ENCODE results near the gene CNN1. TPM values are rescaled to one million over a fixed set of nuclear protein-coding genes. Genes with fewer than 3 reads are reported as not detected.

CNN1 gene
- total and polyA plus RNA-seq, 2 experiments from 2014 or later, result 12.1 to 12.6 TPM

DNA sequence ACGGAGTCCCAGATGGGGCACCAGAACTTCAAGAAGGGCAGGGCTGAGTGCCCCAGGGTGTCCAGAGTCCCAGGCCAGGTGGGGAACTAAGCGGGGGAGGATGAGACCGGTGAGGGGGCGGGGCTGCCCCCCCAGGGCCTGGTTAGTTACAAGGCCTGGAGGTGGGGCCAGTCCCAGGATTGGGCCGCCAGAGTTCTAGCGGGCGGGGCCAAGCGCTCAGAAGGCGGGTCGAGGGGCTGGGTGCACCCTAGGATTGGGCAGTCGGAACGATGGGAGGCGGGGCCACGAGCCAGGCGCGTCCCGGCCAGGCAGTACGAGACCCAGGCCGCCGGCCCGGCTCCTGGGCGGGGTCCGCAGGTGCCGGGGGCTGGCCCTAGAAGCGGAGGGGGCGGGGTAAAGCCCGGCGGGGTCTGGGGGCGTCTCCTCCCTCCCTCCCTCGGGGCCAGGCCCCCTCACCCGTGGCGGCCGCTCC is 33.6 kb upstream of the CNN1 start:
- H3K27me3 ChIP-seq, result no peaks in the 10 kb centered on the region
- H3K79me2 ChIP-seq, result peaks cover 10% of the 10 kb centered on the region
- peak overlapping the region; percentile 94 for H3K27ac ChIP-seq
- no peaks in the 10 kb centered on the region for H3K36me3 ChIP-seq (replicated peaks; ENCODE audit: insufficient read depth, low read depth)
- TF ChIP-seq EZH2 (IDR thresholded peaks at IDR 0.05; ENCODE audit: borderline replicate concordance) (no peak), EZH2phosphoT487 (IDR thresholded peaks at IDR 0.05; ENCODE audit: low read depth, severe bottlenecking, unreplicated experiment) (no peak)
- TF ChIP-seq, protein P1, sequence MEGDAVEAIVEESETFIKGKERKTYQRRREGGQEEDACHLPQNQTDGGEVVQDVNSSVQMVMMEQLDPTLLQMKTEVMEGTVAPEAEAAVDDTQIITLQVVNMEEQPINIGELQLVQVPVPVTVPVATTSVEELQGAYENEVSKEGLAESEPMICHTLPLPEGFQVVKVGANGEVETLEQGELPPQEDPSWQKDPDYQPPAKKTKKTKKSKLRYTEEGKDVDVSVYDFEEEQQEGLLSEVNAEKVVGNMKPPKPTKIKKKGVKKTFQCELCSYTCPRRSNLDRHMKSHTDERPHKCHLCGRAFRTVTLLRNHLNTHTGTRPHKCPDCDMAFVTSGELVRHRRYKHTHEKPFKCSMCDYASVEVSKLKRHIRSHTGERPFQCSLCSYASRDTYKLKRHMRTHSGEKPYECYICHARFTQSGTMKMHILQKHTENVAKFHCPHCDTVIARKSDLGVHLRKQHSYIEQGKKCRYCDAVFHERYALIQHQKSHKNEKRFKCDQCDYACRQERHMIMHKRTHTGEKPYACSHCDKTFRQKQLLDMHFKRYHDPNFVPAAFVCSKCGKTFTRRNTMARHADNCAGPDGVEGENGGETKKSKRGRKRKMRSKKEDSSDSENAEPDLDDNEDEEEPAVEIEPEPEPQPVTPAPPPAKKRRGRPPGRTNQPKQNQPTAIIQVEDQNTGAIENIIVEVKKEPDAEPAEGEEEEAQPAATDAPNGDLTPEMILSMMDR (IDR thresholded peaks at IDR 0.05; ENCODE audit: poor library complexity), result no peak
- no peaks in the 10 kb centered on the region for H4K20me1 ChIP-seq (ENCODE audit: insufficient read depth, poor library complexity, severe bottlenecking)
- peak overlapping the region; percentile 53 for H3K4me3 ChIP-seq
- WGBS (ENCODE audit: low lambda C conversion rate, missing lambda C conversion rate), result 2% methylated on average over 4 of the region's 33 CpGs
- peak; percentile 98 for DNase-seq (ENCODE audit: low spot score)
- no peaks in the 10 kb centered on the region for H3K9me3 ChIP-seq (ENCODE audit: low read depth)
- H3K4me2 ChIP-seq, result peak overlapping the region; percentile 92
- no peaks in the 10 kb centered on the region for H3K9me2 ChIP-seq (replicated peaks; ENCODE audit: insufficient read depth)
- H3K4me1 ChIP-seq (ENCODE audit: insufficient read depth), result peaks cover 5% of the 10 kb centered on the region
- H2AFZ ChIP-seq, result peak overlapping the region; percentile 65

DNA sequence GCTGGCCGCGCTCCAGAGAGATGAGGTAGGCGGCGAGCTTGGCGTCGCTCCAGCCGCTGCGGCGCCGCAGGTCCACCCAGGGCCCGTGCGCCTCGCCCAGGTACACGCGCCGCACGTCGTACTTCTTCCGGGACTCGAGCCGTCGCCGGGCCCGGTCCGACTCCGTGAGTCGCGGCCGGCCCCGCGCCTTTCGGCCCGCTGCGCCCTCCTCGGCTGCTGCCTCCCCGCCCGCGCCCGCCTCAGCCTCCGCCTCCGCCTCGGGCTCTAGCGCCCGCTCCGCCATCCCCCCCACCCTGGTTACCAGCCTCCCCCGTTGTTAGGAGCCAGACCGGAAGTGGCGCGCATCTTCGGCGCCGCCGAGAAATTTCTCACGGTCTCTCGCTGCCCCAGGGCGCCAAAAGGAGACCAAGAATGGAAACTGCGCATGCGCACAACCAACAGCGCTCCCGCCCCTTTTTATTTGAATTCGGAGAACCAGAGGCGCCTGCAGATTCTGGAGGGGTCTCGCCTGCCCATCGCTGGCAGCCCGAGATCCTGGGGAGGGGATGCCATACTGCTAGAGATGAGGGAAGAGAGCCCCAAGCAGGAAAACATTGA is 33.0 kb upstream of the CNN1 start, which contains the start of gene ZNF653:
TSS of gene ZNF653 (minus strand) at position 336 of the 597 bp plus-strand sequence. CDS start at position 283, 53 bp downstream.
- Histone ChIP-seq H3K9me3 (ENCODE audit: low read depth) (no peaks in the 10 kb centered on the region), H3K79me2 (peaks cover 10% of the 10 kb centered on the region), H4K20me1 (ENCODE audit: insufficient read depth, poor library complexity, severe bottlenecking) (no peaks in the 10 kb centered on the region), H3K36me3 (replicated peaks; ENCODE audit: insufficient read depth, low read depth) (no peaks in the 10 kb centered on the region), H3K4me2 (peak within 1 kb of the TSS; percentile 92), H2AFZ (peak within 1 kb of the TSS; percentile 78), H3K27ac (peak within 1 kb of the TSS; percentile 94), H3K9me2 (replicated peaks; ENCODE audit: insufficient read depth) (no peaks in the 10 kb centered on the region), H3K4me1 (ENCODE audit: insufficient read depth) (peaks cover 5% of the 10 kb centered on the region), H3K27me3 (no peaks in the 10 kb centered on the region), H3K4me3 (peak within 1 kb of the TSS; percentile 53)
- TF ChIP-seq EZH2phosphoT487 (IDR thresholded peaks at IDR 0.05; ENCODE audit: low read depth, severe bottlenecking, unreplicated experiment) (no peak), EZH2 (IDR thresholded peaks at IDR 0.05; ENCODE audit: borderline replicate concordance) (no peak)
- WGBS (ENCODE audit: low lambda C conversion rate, missing lambda C conversion rate), result under 1% methylated on average over 17 of the region's 65 CpGs
- DNase-seq (ENCODE audit: low spot score), result peak; percentile 98

DNA sequence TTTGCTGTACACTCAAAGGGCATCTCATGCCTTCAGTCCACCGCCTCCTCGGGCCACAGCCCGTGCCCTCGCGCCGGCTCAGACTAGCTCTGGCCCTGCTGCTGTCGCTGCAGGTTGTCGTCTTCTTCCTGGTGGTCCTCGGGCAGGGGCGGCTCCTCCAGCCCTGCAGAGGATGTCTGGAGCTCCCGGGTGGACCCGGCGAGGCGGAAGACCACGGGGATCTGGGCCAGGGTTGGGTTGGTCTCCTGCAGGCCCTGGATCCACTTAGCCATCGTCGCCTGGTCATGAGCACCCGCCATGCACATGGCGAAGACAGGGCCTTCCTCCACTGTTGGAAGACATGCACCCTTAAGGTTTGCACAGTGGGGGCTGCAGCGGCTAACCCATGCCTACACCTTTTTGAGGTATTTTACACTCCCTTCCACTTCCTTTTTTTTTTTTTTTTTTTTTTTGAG is 32.5 kb upstream of the CNN1 start:
- H3K27me3 ChIP-seq, result no peaks in the 10 kb centered on the region
- H3K9me3 ChIP-seq (ENCODE audit: low read depth), result no peaks in the 10 kb centered on the region
- H3K9me2 ChIP-seq (replicated peaks; ENCODE audit: insufficient read depth), result no peaks in the 10 kb centered on the region
- no peak for TF ChIP-seq EZH2phosphoT487 (IDR thresholded peaks at IDR 0.05; ENCODE audit: low read depth, severe bottlenecking, unreplicated experiment)
- TF ChIP-seq, protein P1 (IDR thresholded peaks at IDR 0.05; ENCODE audit: poor library complexity), result no peak
- TF ChIP-seq EZH2 (IDR thresholded peaks at IDR 0.05; ENCODE audit: borderline replicate concordance), result no peak
- H2AFZ ChIP-seq, result peak overlapping the region; percentile 78
- peaks cover 5% of the 10 kb centered on the region for H3K4me1 ChIP-seq (ENCODE audit: insufficient read depth)
- no peak for DNase-seq (ENCODE audit: low spot score)
- H4K20me1 ChIP-seq (ENCODE audit: insufficient read depth, poor library complexity, severe bottlenecking), result no peaks in the 10 kb centered on the region
- peak overlapping the region; percentile 92 for H3K4me2 ChIP-seq
- H3K27ac ChIP-seq, result peak overlapping the region; percentile 94
- H3K79me2 ChIP-seq, result peaks cover 10% of the 10 kb centered on the region
- 61% methylated on average over 20 of the region's 20 CpGs for WGBS (ENCODE audit: low lambda C conversion rate, missing lambda C conversion rate)
- H3K4me3 ChIP-seq, result peak overlapping the region; percentile 32
- no peaks in the 10 kb centered on the region for H3K36me3 ChIP-seq (replicated peaks; ENCODE audit: insufficient read depth, low read depth)

DNA sequence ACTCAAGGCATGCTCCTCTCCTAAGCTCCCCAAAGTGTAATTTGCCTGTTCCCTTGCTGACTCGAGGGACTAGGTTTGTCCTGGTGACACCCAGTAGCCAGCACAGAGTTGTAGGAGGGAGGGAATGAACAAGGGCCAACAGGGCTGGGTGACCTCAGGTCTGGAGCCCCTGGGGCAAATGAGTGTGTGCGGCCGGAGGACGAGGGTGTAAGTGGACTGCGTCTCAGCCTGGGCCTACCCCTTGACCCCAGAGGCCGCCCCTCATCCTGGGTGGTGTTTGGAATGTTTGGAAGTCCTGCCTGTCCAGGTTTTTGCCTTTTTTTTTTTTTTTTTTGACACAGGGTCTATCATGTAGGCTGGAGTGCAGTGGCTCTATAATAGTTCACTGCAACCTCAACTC is 31.7 kb upstream of the CNN1 start:
- Histone ChIP-seq H3K27me3 (no peaks in the 10 kb centered on the region), H3K36me3 (replicated peaks; ENCODE audit: insufficient read depth, low read depth) (no peaks in the 10 kb centered on the region), H4K20me1 (ENCODE audit: insufficient read depth, poor library complexity, severe bottlenecking) (no peaks in the 10 kb centered on the region), H2AFZ (no peak overlapping the region), H3K9me2 (replicated peaks; ENCODE audit: insufficient read depth) (no peaks in the 10 kb centered on the region), H3K27ac (no peak overlapping the region), H3K4me1 (ENCODE audit: insufficient read depth) (peaks cover 5% of the 10 kb centered on the region), H3K4me2 (no peak overlapping the region), H3K79me2 (peaks cover 10% of the 10 kb centered on the region), H3K9me3 (ENCODE audit: low read depth) (no peaks in the 10 kb centered on the region), H3K4me3 (no peak overlapping the region)
- TF ChIP-seq EZH2phosphoT487 (IDR thresholded peaks at IDR 0.05; ENCODE audit: low read depth, severe bottlenecking, unreplicated experiment), result no peak
- TF ChIP-seq, protein P1 (IDR thresholded peaks at IDR 0.05; ENCODE audit: poor library complexity), result no peak
- no peak for TF ChIP-seq EZH2 (IDR thresholded peaks at IDR 0.05; ENCODE audit: borderline replicate concordance)
- 89% methylated on average over 6 of the region's 6 CpGs for WGBS (ENCODE audit: low lambda C conversion rate, missing lambda C conversion rate)
- no peak for DNase-seq (ENCODE audit: low spot score)
